HL-60/S4 treated with phorbol 12-myristate 13-acetate at 8.2 ng/mL for 4 days and 3 days (cell line): ENCODE data around the gene MVP.

Experiments
- in situ Hi-C: fragments of 300-500 bp; cut with MboI; formaldehyde crosslinking; loops from 2 replicates; pipeline ENCODE4 v1.15.0; 2022; ENCODE audit warnings: low sequenced_read_pairs

The MVP gene

GRCh38 chr16:29840240-29840639 lies 20.0 kb downstream of the MVP start:
- in situ Hi-C loops = no loop called here

GRCh38 chr16:29841631-29842030 lies 21.4 kb downstream of the MVP start:
- in situ Hi-C loops = no loop called here

- in situ Hi-C loops = no loop called here
Measured at GRCh38 chr16:29842732-29843346, 22.6 kb downstream of the MVP start.

DNA sequence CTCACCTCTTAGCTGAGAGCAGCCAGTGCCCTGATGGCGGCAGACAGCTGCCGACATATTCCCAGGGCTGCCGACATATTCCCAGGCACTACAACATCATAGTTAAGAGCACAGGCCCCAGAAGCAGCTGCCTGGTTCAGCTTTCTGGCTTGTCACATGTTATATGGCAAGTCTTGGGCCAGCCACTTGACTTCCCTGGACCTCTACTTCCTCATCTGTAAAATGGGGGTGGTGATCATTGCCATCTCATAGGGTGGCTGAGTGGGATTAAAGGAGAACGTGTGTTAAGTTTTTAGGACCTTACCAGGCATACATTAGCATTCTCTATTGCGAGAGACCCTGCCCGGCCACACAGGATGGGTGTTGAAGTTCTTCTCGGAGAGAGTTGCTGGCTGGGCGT lies 23.7 kb downstream of the MVP start:
- in situ Hi-C loops = no loop called here

DNA sequence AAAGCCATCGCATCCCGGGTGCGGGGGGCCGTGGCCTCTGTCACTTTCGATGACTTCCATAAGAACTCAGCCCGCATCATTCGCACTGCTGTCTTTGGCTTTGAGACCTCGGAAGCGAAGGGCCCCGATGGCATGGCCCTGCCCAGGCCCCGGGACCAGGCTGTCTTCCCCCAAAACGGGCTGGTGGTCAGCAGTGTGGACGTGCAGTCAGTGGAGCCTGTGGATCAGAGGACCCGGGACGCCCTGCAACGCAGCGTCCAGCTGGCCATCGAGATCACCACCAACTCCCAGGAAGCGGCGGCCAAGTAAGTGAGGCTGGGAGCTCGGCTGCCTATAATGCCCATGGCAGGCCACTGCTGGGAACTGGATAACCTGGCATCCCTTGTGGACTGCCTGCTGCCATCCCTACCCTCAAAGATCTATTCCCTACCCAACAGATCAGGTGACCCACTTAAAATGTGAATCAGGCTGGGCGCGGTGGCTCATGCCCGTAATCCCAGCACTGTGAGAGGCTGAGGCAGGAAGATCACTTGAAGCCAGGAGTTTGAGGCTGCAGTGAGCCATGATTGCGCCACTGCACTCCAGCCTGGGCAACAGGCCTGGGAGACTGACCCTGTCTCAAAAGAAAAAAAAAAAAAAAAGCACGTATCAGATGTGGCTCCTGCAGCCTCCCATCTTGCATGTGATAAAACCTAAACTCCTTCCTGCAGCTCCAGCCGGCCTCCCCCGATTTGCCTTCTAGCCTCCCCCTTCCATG lies 24.5 kb downstream of the MVP start:
- in situ Hi-C loops = no loop called here

GRCh38 chr16:29845656-29846055 lies 25.4 kb downstream of the MVP start:
- in situ Hi-C loops = no loop called here

GRCh38 chr16:29848420-29849297 lies 28.4 kb downstream of the MVP start:
- in situ Hi-C loops = no loop called here

GRCh38 chr16:29849505-29849904 lies 29.2 kb downstream of the MVP start:
- in situ Hi-C loops = no loop called here

DNA sequence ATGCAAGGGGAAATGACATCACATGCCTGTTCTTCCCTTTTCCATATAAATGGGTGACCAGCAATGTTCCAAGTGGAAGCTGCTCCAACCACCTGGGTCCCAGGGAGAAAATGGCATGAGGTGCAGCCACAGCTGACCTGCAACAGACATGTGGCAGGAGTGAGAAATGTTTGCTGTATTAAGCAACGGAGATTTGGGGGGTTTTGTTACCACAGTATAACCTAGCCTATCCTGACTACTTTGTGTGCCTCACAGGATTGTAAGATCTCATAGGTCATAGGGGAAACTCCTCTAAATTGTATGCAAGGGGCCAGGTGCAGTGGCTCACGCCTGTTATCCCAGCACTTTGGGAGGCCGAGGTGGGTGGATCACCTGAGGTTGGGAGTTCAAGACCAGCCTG lies 30.7 kb downstream of the MVP start:
- in situ Hi-C loops = no loop called here

GRCh38 chr16:29852654-29853053 lies 32.4 kb downstream of the MVP start:
- in situ Hi-C loops = no loop called here

DNA sequence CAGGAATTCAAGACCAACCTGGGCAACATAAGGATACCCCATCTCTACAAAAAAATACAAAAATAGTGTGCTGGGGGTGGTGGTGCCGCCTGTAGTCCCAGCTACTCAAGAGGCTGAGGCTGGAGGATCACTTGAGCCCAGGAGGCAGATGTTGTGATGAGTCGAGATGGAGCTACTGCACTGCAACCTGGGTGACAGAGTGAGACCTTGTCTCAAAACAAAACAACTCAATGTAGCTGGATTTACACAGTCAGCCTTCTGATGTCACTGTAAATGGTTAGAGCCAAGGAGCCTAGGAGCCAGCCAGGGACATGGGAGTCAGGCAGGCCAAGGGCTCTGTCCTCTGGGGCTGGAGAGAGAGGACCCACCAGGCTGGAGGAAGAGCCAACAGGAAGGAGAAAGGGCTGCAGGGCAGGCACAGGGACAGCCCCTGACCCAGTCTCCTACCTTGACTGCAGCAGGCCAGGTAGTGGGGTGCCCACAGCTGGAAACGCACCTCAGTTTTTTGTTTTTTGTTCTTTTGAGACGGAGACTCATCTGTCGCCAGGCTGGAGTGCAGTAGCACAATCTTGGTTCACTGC lies 34.3 kb downstream of the MVP start:
- in situ Hi-C loops = no loop called here

GRCh38 chr16:29857133-29857760 lies 37.0 kb downstream of the MVP start:
- in situ Hi-C loops = no loop called here

GRCh38 chr16:29858149-29858849 lies 38.0 kb downstream of the MVP start:
- in situ Hi-C loops = no loop called here

DNA sequence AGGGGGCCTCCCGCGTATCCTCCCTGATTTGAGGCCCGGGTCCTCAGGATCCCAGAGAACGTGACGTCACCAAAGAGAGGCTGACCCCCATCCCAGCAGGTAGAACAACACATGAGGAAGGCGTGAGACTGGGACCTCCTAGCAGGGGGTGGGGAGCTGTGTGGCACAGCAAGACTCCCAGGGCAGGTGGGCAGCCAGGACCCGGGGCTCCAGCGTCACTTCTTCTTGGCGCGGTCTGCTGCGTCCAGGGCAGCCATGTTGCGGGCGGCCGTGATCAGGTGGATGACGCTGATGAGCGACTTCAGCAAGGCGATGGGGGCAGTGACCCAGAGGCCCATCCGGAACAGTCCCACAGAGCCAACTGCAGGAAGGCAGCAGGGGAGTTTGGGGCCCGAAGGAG lies 38.7 kb downstream of the MVP start:
- in situ Hi-C loops = no loop called here

DNA sequence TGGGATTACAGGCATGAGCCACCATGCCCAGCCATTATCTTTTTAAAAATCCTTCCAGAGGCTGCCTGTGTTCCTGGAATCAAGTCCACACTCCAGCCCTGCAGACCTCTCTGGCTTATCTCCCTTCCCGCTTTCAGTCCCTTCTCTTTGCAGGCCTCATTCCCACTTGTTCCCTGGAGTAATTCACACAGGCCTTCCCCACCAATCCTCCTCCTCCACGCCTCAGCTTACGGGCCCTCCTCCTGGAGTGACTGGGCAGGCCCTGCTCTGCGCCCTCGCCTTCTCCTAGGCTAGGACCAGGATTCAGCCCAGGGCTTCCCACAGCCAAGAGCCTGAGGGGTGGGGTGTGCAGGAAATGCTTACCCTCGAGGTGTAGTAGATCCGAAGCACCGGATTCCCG lies 40.0 kb downstream of the MVP start:
- in situ Hi-C loops = no loop called here

DNA sequence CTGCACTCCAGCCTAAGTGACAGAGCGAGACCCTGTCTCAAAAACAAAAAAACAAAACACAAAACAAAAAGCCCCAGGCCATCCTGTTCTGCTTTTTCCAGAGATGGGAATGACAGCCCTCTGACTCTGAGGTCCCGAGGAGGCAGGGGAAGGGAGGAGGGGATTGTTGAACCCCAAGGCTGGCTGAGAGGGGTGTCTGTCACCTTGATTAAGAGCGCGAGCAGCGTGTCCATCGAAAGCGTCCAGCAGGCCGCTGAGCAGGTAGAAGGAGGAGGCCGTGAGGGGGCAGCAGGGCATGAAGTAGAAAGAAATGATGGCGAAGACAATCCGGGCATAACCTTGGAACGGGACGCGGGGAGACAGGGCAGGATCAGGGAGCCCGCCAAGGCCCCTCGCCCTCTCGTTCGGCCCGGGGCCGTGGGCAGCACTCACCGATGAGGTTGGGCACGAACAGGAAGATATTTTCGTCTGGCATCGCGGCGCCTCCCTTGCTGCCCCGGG lies 42.2 kb downstream of the MVP start:
- in situ Hi-C loops = no loop called here

GRCh38 chr16:29862884-29863668 lies 42.8 kb downstream of the MVP start, which contains the start of gene CDIPT:
TSS of gene CDIPT (minus strand) at chr16:29863226. CDS start at chr16:29862857, 369 bp downstream.
- in situ Hi-C loops = no loop called here

- in situ Hi-C loops = no loop called here
Measured at GRCh38 chr16:29863669-29863984, 43.4 kb downstream of the MVP start.

- in situ Hi-C loops = no loop called here
Measured at GRCh38 chr16:29864205-29864604, 43.9 kb downstream of the MVP start.
